Measurements from ENCODE around the gene CDH4.

DNA sequence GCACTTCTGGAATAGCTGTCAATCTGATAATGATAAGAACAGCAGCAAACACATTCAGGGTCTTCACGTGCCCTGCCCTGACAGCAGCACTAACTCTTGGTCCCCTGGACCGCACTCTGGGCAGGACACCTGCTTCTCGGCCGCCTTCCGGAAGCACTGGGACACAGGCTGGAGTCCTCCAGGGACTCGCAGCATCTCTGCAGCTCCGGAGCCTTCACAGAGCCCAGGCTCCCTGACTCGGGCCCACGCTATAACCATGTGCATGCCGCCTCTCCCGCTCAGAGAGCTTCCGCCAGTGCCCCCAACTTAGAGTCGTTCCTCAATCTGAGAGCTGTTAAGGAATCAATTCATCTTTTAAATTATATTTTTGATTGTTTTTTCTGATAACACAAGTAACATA, 436.4 kb downstream of the CDH4 start:
- TF ChIP-seq, protein P1, sequence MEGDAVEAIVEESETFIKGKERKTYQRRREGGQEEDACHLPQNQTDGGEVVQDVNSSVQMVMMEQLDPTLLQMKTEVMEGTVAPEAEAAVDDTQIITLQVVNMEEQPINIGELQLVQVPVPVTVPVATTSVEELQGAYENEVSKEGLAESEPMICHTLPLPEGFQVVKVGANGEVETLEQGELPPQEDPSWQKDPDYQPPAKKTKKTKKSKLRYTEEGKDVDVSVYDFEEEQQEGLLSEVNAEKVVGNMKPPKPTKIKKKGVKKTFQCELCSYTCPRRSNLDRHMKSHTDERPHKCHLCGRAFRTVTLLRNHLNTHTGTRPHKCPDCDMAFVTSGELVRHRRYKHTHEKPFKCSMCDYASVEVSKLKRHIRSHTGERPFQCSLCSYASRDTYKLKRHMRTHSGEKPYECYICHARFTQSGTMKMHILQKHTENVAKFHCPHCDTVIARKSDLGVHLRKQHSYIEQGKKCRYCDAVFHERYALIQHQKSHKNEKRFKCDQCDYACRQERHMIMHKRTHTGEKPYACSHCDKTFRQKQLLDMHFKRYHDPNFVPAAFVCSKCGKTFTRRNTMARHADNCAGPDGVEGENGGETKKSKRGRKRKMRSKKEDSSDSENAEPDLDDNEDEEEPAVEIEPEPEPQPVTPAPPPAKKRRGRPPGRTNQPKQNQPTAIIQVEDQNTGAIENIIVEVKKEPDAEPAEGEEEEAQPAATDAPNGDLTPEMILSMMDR (conservative IDR thresholded peaks at IDR 0.05; ENCODE audit: low read length) = no peak
- TF ChIP-seq EZH2phosphoT487 (IDR thresholded peaks at IDR 0.05; ENCODE audit: borderline replicate concordance, low read depth, low read length) = no peak

Measured in OCI-LY7 (cell line).